Activated CD8-positive, alpha-beta memory T cell treated with anti-CD3 and anti-CD28 coated beads for 4 hours (primary cell): ENCODE results near the gene CAMK2A.

Source experiments
- DNase-seq, 2 donors: peaks; one replicate each; pipeline ENCODE4 v3.0.0-alpha.2; 2020; ENCODE audit warnings: low read depth in 2 of 2

Gene CAMK2A

DNA sequence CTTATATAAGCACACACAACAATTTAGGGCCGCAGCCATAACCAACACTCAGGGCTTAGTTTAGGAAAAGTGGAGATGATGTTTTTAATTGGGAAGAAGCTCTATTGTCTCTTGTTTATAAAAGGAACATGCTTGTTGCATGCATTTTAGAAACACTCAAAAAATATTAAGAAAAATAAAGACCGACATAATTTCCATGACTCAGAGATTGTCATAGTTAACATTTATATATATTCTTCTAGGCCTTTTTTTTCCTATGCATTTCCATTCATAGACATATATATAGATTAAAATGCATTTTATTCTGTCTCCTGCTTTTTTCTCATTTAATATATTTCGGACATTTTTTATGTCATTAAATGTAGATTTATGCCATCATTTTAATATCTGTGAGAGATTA is 26.7 kb upstream of the CAMK2A start:
- DNase-seq = no peak

DNA sequence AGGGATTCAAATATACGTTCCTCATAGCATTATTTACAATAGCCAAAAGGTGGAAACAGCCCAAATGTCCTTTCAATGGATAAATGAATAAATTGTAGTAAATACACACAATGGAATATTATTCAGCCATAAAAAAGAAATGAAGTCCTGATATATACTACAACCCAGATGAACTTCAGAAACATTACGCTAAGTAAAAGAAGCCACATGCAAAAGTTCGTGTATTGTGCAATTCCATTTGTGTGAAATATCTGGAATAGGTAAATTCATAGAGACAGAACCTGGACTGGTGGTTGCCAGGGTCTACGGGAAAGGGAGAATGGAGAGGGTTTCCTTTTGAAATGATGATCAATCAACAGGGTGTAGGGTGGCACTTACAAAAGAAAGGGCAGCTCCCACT is 25.7 kb upstream of the CAMK2A start:
- no peak for DNase-seq

DNA sequence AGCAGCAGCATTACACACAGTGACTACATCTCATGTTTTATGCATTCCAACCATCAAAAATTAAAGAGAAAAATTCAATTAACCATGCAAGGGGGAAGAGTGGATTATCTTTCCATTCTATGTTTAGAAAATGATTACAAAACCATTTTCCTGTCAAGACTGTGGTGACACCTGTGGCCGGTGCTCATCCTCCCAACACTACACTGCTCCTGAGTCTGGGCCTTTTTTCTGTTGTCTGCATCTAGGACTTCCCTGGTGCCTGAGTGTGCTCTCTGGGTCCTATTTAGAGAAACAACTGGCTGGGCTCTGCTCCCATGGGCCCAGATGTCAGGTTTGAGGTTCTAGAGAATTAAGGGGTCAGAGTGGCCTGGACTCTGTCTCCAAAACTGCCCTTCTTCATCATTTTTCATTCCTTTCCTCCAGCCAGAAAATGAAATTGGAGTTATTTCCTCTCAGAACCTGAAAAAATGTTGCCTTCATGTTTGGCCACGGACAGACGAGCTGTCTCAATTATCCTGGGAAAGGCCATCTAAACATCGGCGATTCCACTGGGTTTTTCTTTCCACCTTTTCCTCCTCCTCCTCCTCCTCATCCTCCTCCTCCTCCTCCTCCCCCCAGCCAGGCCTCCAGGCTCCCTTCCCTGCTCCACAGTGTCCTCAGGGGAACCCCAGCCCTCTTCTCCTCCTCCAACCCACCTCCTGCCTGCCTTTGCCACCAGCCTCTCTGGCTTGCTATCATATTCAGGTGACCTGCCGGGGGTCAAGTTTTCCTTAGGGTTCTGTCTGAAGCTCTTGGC is 24.5 kb upstream of the CAMK2A start:
- DNase-seq = no peak

DNA sequence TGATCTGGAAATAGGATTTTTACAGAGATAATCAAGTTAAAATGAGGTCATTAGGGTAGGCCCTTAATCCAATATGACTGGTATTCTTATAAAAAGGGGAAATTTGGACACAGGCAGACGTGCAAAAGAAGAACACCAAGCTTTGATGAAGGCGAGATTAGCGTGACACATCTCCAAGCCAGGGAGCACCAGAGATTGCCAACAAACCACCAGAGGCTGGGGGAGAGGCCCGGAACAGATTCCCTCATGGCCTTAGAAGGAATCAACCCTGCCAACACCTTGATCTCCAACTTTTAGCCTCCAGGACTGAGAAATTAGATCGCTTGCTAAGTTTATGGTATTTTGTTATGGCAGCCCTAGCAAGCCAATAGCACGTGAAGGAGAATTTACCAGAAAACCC is 23.9 kb upstream of the CAMK2A start:
- DNase-seq = no peak

DNA sequence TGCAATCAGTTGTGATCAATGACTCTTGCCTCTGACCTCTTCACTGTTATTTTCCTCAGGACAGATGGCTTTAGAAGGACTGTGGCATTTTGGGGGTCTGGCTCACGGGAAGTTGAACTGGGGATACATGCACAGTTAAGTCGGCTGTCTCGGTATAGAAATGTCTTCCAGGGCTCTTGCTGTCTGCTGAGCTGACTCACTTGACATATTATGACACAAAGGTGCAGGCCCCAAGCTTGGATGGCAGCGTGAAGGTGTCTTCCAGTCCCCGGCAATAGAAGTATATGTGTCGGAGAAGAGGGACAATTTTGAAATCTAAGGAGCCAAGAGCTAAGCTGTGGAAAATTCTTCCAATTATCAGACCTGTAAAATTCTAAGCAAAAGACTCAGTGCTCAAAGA is 22.9 kb upstream of the CAMK2A start:
- no peak for DNase-seq

DNA sequence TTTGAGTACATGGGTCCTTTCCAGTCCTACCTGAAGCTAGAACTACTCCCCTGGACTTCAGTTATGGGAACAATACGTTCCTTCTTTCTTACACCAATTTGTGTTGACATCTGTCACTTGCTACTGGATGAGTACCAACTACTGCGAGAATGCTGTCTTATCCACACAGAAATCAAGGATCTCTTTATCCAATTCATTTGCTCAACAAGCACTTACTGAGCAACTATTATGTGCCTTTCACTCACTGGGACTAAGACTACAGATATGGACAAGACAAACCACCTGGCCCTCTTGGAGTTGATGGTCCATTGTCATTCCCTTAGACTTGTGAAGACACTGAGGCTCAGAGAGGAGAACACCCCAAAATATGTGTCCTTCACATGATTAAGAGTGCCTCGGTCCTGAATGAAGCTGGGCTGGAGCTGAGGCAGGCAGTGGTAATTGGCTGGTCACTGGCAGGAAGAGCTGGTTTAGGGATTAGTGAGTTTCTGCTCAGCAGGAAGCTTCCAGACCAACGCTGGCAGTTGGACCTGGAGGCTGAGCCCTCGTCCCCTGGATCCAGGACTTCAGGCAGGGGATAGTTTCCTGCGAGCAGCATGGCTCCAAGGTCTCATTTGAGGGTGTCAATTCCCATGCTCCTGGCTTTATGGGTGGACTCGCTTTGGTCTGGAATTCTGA is 21.6 kb upstream of the CAMK2A start:
- no peak for DNase-seq

DNA sequence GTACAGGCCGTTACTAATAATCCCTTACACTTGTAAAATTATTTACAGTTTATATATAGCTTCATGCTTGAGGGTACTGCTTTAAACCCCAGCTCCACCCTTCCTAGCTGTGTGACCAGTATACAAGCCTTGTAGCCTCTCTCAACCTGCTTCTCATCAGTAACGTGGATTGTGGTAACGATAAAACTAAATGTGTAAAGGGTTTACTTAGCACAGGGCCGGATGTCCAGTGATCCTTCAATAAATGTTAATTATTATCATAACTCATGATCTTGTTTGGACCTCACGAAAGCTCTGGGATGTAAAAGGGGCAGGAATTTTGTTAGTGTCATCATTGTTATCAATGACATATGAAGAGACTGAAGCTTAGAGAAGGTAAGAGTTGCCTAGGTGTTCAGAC is 20.7 kb upstream of the CAMK2A start:
- DNase-seq = no peak

DNA sequence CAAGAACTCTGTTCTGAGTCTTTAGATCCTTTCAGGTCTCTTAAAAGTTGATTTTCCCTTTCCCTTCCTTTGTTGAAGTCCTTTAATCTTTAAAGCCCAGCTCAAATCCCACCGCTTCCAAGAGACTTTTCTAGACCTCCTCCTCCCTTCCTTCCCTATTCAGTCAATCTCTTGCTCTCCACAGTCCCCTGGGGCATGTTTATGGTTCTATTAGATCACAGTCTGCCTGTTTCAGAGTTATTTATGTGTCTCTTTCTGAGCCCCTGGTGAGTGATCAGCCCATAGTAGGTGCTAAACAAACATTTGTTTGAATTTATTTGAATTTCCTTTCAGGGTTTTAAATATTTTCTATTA is 20.3 kb upstream of the CAMK2A start:
- DNase-seq = no peak

DNA sequence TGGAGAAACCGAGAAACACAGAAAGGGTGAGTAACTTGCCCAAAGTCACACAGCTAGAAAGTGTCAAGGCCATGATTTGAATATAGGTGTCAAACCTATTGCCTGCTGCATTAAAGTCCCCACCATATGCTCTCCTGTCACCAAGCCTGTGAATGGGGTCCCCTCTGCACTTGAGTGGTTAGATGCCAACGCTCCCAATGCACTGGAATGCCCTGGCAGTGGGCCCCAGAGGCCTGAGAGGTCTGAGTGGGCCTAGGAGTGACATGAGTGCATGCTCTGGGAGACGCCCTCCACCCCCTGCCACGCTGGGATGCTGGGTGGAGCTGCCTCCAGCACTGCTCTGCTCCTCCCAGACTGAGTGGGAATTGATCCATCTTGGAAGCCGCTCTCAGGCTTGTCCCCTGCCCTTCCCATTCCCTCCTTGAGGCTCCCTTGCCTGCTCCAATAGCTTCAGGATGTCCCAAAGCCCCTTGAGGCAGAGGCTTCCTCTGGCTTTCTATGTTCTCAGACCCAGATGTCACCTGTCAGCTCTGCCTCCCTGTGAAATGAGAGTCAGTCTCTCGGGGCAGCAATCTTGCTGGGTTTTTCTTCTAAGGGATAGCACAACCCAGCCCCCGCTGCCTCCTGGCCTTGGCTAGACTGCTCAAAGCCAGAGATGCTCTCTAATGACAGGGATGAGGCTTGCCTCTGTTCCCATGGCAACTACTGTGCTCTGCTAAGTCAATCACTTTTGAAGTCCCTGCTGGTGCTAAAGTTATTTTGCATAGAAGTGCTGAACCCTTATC is 19.7 kb upstream of the CAMK2A start:
- no peak for DNase-seq

DNA sequence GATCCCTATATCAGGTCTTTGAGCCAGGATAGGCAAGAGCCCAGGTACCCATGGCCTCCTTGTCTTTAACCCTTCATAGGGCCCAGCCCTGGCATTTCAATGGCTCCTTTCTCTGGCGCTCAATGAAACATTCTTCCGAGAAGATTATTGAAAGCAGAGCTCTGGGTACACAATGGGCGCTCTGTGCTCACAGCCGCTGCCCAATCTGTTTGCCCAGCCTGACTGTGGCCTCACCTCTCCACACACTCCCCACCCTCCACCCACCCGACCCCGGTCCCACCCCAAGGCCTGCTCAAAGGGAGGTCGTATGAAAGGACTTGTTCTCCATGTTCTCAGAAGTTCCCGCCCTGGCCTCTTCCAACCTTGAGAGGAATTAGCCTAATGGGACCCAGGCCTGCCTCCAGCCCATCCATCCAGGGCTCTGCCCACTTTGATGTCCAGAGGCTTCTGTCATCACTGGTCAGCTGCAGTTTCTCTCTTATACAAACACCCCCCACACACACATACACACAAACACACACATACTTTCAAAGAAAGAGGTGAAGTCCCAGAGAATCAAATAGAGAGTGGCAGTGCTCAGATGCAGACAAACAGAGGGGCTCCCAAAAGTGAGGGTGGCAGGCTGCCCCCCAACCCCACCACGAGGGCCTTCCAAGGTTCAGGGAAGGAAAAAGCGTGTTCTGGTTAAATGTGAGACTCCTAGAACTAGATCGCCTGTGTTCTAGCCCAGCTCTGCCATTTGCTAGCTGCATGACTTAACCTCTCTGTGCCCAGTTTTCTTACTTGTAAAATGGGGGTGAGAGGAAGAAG is 18.2 kb upstream of the CAMK2A start:
- no peak for DNase-seq

DNA sequence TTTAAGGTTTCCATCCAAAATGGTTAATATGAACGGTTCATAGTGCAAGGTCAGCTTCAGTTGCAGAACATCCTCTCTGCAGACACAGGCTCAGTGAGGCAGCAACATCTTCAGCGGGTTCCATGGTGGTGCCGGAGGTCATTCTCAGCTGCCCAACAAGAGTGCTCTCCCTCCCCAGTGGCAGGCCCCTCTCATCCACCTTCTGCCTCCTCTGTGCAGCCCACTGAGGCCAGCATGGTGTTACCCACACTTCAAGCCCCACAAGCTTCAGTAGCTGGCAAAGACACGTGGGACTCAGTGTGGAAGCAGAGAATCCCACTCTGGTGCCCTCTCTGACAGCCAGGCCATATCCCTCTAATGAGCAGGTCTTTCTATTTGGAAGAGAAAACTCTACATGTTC is 17.2 kb upstream of the CAMK2A start:
- no peak for DNase-seq

DNA sequence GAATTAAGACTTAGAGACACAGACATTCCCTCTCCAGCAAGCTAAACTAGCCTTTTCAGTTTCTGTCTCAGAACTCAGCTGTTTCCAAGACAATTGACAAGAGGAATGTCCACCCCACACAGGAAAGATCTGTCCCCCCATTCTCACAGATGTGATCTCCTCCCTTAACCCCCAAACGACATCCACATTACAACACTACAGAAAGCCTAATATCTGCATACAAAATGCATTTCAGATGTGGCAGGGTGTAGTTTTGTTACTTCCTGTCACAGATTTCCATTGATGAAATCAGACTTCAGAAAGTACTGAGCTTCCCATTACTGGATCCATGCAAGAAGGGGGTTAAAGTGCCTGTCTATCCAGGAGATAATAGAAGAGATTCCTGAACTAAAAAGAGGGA is 16.0 kb upstream of the CAMK2A start:
- no peak for DNase-seq

DNA sequence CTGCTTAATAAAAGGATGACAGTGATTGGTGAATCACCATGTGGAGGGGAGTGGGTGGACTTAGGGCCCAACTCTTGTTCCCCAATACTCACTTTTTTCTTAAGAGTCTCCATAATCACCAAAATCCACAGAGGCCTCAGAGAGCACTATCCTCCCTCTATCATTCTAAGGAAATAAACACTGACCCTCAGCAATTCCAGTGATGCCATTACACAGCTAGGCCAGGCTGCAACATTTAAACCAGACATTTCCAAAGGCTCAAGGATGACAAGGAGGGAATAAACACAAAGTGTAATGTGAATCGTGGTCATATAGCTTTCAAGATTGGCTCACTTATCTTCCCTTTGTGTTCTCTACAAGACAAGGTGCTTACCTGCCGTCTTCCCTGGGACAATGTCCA is 15.5 kb upstream of the CAMK2A start:
- DNase-seq = no peak

DNA sequence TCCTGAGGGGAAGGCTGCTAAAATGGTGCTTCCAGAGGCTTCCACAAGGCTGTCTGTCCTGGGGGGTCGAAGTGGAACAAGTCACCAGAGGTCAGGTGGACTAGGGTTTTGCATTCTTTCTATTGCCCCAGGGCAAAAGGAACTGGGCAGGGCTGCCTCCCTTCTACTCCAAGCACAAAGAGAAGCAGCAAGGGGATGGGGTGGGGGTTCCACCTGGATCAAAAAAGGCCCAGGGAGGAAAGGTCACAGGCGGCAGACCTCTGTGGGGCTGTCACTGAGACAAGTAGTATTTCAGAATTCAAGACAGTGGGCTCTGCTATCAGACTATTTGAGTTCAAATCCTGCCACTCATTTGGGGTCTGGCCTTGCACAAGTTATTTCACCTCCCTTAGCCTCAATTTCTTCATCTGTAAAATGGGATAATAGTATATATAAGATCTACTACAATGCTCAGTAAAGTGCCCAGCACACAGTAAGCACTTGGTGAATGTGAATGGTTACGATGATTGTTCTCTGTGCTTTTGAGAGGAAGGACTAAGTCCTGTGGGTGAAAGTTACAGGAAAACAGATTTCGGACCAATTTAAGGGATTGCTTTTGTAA is 15.0 kb upstream of the CAMK2A start:
- no peak for DNase-seq

DNA sequence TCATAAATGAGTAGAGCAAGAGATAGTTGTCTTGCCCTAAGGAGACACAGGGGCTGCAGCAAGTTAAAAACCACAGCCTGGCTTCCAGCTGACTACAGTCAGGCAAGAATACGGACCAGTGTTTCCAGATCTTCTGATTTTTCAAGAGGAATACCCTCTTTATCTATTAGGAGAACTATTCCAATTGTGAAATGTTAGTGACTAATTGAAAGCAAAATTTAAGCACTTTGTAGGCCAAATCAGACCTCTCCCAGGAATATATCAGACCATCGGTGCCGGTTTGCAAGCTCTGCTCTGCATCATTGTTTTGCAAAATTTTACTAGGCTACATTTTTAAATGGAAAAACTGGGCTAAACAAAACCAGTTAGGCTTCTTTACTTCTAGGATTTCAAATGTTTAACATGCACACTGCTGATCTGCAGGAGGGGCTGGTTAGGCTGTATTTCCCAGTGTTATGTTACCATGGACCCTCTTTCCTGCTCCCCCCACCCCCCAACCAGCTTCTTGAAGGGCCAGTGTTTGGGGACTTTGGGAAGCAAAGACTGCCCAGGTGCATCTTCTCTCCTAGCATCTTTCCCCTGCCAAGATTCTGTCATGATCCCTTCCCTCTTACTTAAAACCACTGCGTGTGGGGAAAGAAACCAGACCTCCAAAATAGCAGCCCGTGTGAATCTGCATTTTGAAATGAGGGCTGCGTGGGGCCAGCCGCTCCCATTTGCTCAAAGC is 14.2 kb upstream of the CAMK2A start:
- DNase-seq = no peak

DNA sequence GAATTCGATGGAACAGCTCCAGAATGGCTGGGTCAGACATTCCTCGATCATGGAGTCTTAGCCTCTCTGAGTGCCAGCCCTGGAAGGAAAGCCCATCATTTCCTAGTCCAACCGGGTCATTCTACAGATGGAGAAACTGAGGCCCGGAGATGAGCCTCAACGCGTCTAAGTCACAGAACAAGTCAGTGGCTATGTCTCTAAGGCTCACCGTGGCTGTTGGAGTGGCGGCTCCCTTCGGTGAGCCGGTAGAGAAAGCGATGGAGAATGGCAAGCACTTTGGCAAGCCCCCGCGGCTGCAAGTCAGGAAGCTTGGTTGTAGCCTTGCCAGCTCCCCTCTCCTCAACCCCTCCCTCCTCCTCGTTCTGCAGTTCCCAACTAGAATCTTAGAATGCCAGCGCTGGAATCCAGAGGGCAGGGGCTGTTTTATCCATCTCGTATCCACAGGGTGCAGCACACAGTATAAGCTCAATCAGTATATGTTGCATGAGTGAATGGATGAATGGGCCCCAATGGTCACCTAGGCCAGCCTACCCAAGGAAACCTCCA is 13.6 kb upstream of the CAMK2A start:
- no peak for DNase-seq

DNA sequence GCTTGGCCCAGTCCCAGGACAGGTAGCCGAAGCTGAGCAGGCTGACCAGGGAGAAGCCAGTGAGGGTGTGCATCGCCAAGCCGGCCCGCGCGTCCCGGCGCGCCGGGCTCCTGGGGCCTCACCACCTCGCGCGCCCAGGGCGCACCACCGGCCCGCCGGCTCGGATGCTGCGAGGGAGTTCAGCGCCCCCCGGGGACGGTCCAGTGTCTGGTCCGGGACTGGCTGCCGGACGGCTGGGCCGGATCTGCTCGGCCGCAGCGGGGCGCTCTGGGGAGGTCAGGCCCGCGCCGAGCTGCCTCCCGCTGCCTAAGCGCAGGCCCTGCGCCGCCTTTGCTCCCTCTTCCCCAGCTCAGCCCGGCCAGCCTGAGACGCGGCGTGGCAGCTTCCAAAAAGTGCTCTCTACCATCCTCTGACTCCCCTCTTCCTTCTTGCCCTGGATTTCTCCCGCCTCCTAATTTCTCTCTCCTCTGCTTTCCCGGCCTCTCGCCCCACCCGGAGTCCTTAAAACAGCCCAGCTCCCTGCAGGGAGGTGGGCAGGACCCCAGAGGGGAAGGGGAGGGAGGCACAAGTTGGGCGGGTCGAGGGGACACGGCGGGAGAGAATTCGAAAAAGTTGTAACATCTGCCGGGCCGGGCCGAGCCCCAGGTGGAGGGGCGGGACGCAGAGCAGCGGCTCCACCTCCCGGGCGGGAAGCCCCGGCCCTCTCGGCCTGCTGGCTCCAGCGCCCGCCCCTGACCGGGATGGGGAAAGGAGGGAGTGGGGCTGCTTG is 12.9 kb upstream of the CAMK2A start, which contains the start of gene ARSI:
Gene ARSI (minus strand): TSS at position 605 of the 769 bp plus-strand sequence. CDS start 532 bp downstream, at position 73.
- no peak for DNase-seq

DNA sequence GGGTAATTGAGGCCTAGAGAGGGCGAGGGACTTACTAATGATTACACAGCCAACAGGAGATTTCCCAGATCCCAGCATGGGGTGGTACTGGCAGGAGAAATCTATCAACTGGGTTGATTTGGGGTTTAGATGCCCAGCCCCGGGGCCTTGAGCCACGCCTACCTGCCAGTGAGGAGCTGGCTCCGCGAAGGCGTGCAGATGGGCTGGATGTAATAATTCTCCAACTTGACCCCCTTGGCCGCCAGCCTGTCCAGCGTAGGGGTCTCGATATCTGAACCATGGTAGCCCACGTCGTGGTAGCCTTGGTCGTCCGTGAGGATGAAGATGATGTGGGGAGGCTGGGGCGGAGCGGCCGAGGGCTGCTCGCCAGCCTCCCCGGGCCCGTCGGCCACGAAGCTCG is 12.3 kb upstream of the CAMK2A start:
- no peak for DNase-seq

DNA sequence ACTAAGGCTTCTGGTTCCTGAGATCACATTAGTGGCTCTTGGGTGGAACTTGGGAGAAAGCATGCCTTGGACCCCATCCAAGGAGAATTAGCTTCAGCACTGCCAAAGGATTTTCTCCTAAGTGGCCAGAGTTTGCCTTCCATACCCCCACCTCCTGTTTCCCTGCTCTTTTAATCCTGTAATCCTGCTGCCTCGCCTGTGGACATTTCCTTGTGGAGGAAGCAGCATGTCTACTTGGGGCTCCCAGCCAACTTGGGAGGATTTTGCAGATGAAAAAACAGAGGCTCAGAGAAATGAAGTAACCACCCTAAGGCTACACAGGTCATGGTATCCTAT is 11.6 kb upstream of the CAMK2A start:
- DNase-seq = no peak
